Thyroid gland (tissue), 4 donors: Measurements from ENCODE around the gene ZNF608.

Experiments
- CTCF ChIP-seq, 6 experiments: fragments of 200-600 bp in 3 of 6; fragments of 450-650 bp in 3 of 6; sonication (generic) in 3 of 6; IDR thresholded peaks; one replicate each; pipeline ENCODE4 v1.5.1; 2016 to 2019; ENCODE audit warnings: antibody characterized with exemption in 6 of 6, mild to moderate bottlenecking in 2 of 6, inconsistent platforms in 1 of 6, moderate library complexity in 1 of 6
- POLR2A ChIP-seq, 2 donors: fragments of 450-650 bp; IDR thresholded peaks; one replicate each; pipeline ENCODE4 v1.6.1; 2017; ENCODE audit warnings: antibody characterized with exemption in 2 of 2, mild to moderate bottlenecking in 2 of 2, moderate library complexity in 1 of 2

DNA sequence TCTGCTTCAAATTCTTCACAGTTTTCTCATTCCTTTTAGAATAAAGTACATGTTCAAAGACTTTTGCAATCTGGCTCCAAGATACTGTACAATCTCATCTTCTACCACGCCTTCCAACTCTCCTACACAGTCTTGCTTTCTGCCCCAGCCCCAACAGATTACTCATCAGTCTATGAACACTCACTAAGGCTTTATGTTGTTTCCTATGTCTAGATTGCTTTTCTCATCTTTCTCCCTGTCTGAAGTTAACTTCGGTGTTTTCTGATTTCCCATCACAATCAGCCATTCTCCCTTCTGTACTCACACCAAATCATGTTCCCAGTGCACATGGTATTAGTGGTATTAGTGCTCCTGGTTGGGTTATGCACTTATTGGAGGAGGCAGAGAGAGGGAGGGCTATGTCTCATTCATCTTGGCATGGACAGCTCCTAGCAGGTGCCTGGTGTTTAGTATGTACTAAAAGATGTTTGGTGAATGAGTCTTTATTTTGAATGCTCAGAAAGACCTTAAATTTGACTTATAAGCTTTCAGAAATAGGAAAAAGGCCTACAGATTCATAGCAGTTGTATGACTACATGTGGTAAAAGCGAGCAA lies 44.0 kb upstream of the ZNF608 start:
- TF ChIP-seq POLR2A (IDR thresholded peaks at IDR 0.05) (no peak), CTCF (IDR thresholded peaks at IDR 0.05) (no peak)
